ENCODE data around the gene SLC2A2. TPM values are rescaled to one million over a fixed set of nuclear protein-coding genes. Genes with fewer than 3 reads are reported as not detected.

Gene SLC2A2
- total RNA-seq, 1 donor from 2014 or later, result not detected

- DNase-seq (ENCODE audit: low read depth) (no peak), FAIRE-seq (no peak)
- TF ChIP-seq CTCF (IDR thresholded peaks at IDR 0.05; ENCODE audit: insufficient read depth, low read length, severe bottlenecking), result no peak
- Histone ChIP-seq H3K27me3 (ENCODE audit: control insufficient read depth, insufficient read depth, low read length) (no peaks in the 10 kb centered on the region), H3K36me3 (ENCODE audit: control insufficient read depth, insufficient read depth, low read length) (no peaks in the 10 kb centered on the region), H3K4me3 (ENCODE audit: low read depth, low read length) (no peak overlapping the region)
These were observed 12.4 kb downstream of the SLC2A2 start for GRCh38 chr3:171013822-171014748.

GRCh38 chr3:171011873-171012336 is 14.6 kb downstream of the SLC2A2 start:
- DNase-seq (ENCODE audit: low read depth), result no peak
- Histone ChIP-seq H3K36me3 (ENCODE audit: control insufficient read depth, insufficient read depth, low read length) (no peaks in the 10 kb centered on the region), H3K4me3 (ENCODE audit: low read depth, low read length) (no peak overlapping the region), H3K27me3 (ENCODE audit: control insufficient read depth, insufficient read depth, low read length) (no peaks in the 10 kb centered on the region)
- no peak for FAIRE-seq
- TF ChIP-seq CTCF (IDR thresholded peaks at IDR 0.05; ENCODE audit: insufficient read depth, low read length, severe bottlenecking), result no peak

GRCh38 chr3:171011109-171011872 is 15.2 kb downstream of the SLC2A2 start:
- Histone ChIP-seq H3K27me3 (ENCODE audit: control insufficient read depth, insufficient read depth, low read length) (no peaks in the 10 kb centered on the region), H3K4me3 (ENCODE audit: low read depth, low read length) (no peak overlapping the region), H3K36me3 (ENCODE audit: control insufficient read depth, insufficient read depth, low read length) (no peaks in the 10 kb centered on the region)
- no peak for DNase-seq (ENCODE audit: low read depth)
- no peak for TF ChIP-seq CTCF (IDR thresholded peaks at IDR 0.05; ENCODE audit: insufficient read depth, low read length, severe bottlenecking)
- no peak for FAIRE-seq

- no peak for FAIRE-seq
- H3K4me3 ChIP-seq (ENCODE audit: low read depth, low read length), result no peak overlapping the region
- H3K27me3 ChIP-seq (ENCODE audit: control insufficient read depth, insufficient read depth, low read length), result no peaks in the 10 kb centered on the region
- no peak for DNase-seq (ENCODE audit: low read depth)
- H3K36me3 ChIP-seq (ENCODE audit: control insufficient read depth, insufficient read depth, low read length), result no peaks in the 10 kb centered on the region
- no peak for TF ChIP-seq CTCF (IDR thresholded peaks at IDR 0.05; ENCODE audit: insufficient read depth, low read length, severe bottlenecking)
These were observed 19.2 kb downstream of the SLC2A2 start for GRCh38 chr3:171007316-171007715.

- DNase-seq (ENCODE audit: low read depth) (no peak), FAIRE-seq (no peak)
- Histone ChIP-seq H3K4me3 (ENCODE audit: low read depth, low read length) (no peak overlapping the region), H3K27me3 (ENCODE audit: control insufficient read depth, insufficient read depth, low read length) (no peaks in the 10 kb centered on the region), H3K36me3 (ENCODE audit: control insufficient read depth, insufficient read depth, low read length) (no peaks in the 10 kb centered on the region)
- no peak for TF ChIP-seq CTCF (IDR thresholded peaks at IDR 0.05; ENCODE audit: insufficient read depth, low read length, severe bottlenecking)
These were observed 20.9 kb downstream of the SLC2A2 start for GRCh38 chr3:171005648-171006047.

Data from bronchial epithelial cell (primary cell).